ENCODE results near the gene SMIM5. TPM values are rescaled to one million over a fixed set of nuclear protein-coding genes. Genes with fewer than 3 reads are reported as not detected.
"Not testable (repeated sequence)": the region's sequence is repeated elsewhere in the genome, so short reads cannot be mapped to it uniquely, and the experiment has no call there.

Gene SMIM5
- polyA plus RNA-seq, 1 donor from 2014 or later = 0.59 TPM

DNA sequence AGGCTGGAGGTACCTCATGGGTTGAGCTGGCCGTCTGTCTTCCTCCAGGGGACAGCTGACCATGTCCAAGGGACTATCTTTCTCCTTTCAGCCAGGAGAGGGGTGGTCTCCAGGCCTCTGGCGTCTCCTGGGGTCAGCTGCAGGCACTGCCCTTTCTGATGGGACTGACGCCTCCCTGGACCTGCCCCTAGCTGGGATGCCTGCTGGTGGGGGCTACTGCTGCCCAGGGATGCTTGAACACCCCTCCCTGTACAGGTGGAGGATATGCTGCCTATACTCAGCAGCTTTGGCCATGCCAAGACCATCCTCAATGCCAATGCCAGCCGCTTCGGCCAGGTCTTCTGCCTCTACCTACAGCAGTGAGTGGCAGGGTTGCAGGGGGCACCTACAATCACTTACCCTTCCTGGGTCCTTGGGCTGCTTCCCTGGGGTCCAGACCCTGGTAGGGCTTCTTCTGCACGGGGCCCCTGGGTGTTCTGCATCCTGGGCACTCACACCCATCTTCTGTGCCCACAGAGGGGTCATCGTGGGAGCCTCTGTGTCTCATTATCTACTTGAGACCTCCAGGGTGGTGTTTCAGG is 41.4 kb upstream of the SMIM5 start:
- Histone ChIP-seq H3K27me3 (ENCODE audit: insufficient read depth, low read depth, low read length) (peaks cover 23% of the 10 kb centered on the region), H3K9me3 (ENCODE audit: low read length) (no peaks in the 10 kb centered on the region)

DNA sequence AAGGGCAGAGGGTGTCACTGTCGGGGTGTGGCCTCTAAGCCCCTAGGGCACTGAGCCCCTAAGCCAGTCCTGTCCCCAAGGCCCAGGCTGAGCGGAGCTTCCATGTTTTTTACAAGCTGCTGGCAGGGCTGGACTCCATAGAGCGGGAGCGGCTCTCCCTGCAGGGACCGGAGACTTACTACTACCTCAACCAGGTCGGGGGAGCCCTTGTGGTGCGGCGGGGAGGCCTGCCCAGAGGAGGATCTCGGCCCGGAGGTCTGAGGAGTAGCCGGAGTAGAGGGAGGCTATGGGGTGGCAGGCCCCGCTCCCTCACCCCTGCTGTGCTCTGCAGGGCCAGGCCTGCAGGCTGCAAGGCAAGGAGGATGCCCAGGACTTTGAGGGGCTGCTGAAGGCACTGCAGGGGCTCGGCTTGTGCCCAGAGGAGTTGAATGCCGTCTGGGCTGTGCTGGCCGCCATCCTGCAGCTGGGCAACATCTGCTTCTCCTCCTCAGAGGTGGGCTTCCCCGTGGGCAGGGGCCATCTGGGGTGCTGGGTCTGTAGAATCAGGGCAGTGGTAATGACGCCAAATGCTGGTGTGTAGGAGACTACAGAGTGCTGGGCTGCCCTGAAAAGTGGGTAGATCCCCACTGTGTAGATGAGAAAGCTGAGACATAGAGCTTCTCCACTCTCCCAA is 40.8 kb upstream of the SMIM5 start:
- no peaks in the 10 kb centered on the region for H3F3A ChIP-seq (ENCODE audit: insufficient read depth, low read length, poor library complexity, severe bottlenecking)
- H3K9me3 ChIP-seq (ENCODE audit: low read length) = no peaks in the 10 kb centered on the region
- H3K9ac ChIP-seq (ENCODE audit: low read length) = no peak overlapping the region
- no peaks in the 10 kb centered on the region for H3K9me2 ChIP-seq (ENCODE audit: insufficient read depth, low read length)
- no peak overlapping the region for H3K4me3 ChIP-seq (ENCODE audit: low read length)
- H3K27me3 ChIP-seq (ENCODE audit: insufficient read depth, low read depth, low read length) = peaks cover 20% of the 10 kb centered on the region
- no peaks in the 10 kb centered on the region for H3K79me2 ChIP-seq (replicated peaks; ENCODE audit: insufficient read depth, low read length)
- no peak overlapping the region for H3K27ac ChIP-seq (ENCODE audit: low read length)
- H4K20me1 ChIP-seq (ENCODE audit: insufficient read depth) = no peaks in the 10 kb centered on the region
- H2AFZ ChIP-seq (ENCODE audit: low read depth, low read length) = no peak overlapping the region
- TF ChIP-seq TAF1 (IDR thresholded peaks at IDR 0.05; ENCODE audit: low read depth) (no peak), RAD21 (conservative IDR thresholded peaks at IDR 0.05) (no peak), EZH2 (IDR thresholded peaks at IDR 0.05; ENCODE audit: borderline replicate concordance, insufficient read depth, low read length, poor library complexity, severe bottlenecking) (no peak), POLR2AphosphoS5 (IDR thresholded peaks at IDR 0.05) (no peak), MXI1 (conservative IDR thresholded peaks at IDR 0.05; ENCODE audit: poor library complexity, severe bottlenecking) (no peak), SMC3 (conservative IDR thresholded peaks at IDR 0.05; ENCODE audit: poor library complexity) (no peak), EP300 (conservative IDR thresholded peaks at IDR 0.05; ENCODE audit: poor library complexity, severe bottlenecking) (no peak)
- TF ChIP-seq, protein P1, sequence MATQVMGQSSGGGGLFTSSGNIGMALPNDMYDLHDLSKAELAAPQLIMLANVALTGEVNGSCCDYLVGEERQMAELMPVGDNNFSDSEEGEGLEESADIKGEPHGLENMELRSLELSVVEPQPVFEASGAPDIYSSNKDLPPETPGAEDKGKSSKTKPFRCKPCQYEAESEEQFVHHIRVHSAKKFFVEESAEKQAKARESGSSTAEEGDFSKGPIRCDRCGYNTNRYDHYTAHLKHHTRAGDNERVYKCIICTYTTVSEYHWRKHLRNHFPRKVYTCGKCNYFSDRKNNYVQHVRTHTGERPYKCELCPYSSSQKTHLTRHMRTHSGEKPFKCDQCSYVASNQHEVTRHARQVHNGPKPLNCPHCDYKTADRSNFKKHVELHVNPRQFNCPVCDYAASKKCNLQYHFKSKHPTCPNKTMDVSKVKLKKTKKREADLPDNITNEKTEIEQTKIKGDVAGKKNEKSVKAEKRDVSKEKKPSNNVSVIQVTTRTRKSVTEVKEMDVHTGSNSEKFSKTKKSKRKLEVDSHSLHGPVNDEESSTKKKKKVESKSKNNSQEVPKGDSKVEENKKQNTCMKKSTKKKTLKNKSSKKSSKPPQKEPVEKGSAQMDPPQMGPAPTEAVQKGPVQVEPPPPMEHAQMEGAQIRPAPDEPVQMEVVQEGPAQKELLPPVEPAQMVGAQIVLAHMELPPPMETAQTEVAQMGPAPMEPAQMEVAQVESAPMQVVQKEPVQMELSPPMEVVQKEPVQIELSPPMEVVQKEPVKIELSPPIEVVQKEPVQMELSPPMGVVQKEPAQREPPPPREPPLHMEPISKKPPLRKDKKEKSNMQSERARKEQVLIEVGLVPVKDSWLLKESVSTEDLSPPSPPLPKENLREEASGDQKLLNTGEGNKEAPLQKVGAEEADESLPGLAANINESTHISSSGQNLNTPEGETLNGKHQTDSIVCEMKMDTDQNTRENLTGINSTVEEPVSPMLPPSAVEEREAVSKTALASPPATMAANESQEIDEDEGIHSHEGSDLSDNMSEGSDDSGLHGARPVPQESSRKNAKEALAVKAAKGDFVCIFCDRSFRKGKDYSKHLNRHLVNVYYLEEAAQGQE (IDR thresholded peaks at IDR 0.05; ENCODE audit: borderline replicate concordance) = no peak
- TF ChIP-seq, protein P2, sequence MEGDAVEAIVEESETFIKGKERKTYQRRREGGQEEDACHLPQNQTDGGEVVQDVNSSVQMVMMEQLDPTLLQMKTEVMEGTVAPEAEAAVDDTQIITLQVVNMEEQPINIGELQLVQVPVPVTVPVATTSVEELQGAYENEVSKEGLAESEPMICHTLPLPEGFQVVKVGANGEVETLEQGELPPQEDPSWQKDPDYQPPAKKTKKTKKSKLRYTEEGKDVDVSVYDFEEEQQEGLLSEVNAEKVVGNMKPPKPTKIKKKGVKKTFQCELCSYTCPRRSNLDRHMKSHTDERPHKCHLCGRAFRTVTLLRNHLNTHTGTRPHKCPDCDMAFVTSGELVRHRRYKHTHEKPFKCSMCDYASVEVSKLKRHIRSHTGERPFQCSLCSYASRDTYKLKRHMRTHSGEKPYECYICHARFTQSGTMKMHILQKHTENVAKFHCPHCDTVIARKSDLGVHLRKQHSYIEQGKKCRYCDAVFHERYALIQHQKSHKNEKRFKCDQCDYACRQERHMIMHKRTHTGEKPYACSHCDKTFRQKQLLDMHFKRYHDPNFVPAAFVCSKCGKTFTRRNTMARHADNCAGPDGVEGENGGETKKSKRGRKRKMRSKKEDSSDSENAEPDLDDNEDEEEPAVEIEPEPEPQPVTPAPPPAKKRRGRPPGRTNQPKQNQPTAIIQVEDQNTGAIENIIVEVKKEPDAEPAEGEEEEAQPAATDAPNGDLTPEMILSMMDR (IDR thresholded peaks at IDR 0.05; ENCODE audit: poor library complexity, severe bottlenecking) = no peak
- H3K4me2 ChIP-seq (ENCODE audit: low read length) = no peak overlapping the region
- H3K36me3 ChIP-seq (ENCODE audit: insufficient read depth, low read length) = no peaks in the 10 kb centered on the region

More for the DNA sequence above, 41.4 kb upstream of the SMIM5 start:
- Histone ChIP-seq H3K36me3 (ENCODE audit: insufficient read depth, low read length) (no peaks in the 10 kb centered on the region), H3F3A (ENCODE audit: insufficient read depth, low read length, poor library complexity, severe bottlenecking) (no peaks in the 10 kb centered on the region), H4K20me1 (ENCODE audit: insufficient read depth) (no peaks in the 10 kb centered on the region), H3K27ac (ENCODE audit: low read length) (no peak overlapping the region), H2AFZ (ENCODE audit: low read depth, low read length) (no peak overlapping the region), H3K79me2 (replicated peaks; ENCODE audit: insufficient read depth, low read length) (no peaks in the 10 kb centered on the region), H3K9me2 (ENCODE audit: insufficient read depth, low read length) (no peaks in the 10 kb centered on the region), H3K4me3 (ENCODE audit: low read length) (no peak overlapping the region), H3K9ac (ENCODE audit: low read length) (no peak overlapping the region), H3K4me2 (ENCODE audit: low read length) (no peak overlapping the region)
- TF ChIP-seq MXI1 (conservative IDR thresholded peaks at IDR 0.05; ENCODE audit: poor library complexity, severe bottlenecking) = no peak
- no peak for TF ChIP-seq RAD21 (conservative IDR thresholded peaks at IDR 0.05)
- TF ChIP-seq, protein P1 (IDR thresholded peaks at IDR 0.05; ENCODE audit: borderline replicate concordance) = no peak
- no peak for TF ChIP-seq SMC3 (conservative IDR thresholded peaks at IDR 0.05; ENCODE audit: poor library complexity)
- TF ChIP-seq, protein P2 (IDR thresholded peaks at IDR 0.05; ENCODE audit: poor library complexity, severe bottlenecking) = no peak
- no peak for TF ChIP-seq TAF1 (IDR thresholded peaks at IDR 0.05; ENCODE audit: low read depth)
- TF ChIP-seq EZH2 (IDR thresholded peaks at IDR 0.05; ENCODE audit: borderline replicate concordance, insufficient read depth, low read length, poor library complexity, severe bottlenecking) = no peak
- TF ChIP-seq EP300 (conservative IDR thresholded peaks at IDR 0.05; ENCODE audit: poor library complexity, severe bottlenecking) = no peak
- TF ChIP-seq POLR2AphosphoS5 (IDR thresholded peaks at IDR 0.05) = no peak

DNA sequence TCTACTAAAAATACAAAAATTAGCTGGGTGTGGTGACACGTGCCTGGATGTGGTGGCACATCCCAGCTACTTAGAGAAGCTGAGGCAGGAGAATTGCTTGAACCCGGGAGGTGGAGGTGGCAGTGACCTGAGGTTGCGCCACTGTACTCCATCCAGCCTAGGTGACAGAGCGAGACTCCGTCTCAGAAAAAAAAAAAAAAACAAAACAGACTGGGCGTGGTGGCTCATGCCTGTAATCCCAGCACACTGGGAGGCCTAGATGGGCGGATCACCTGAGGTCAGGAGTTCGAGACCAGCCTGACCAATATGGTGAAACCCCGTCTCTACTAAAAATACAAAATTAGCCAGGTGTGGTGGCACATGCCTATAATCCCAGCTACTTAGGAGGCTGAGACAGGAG is 39.8 kb upstream of the SMIM5 start:
- not testable (repeated sequence) for H3K9me2 ChIP-seq (ENCODE audit: insufficient read depth, low read length); H3K79me2 ChIP-seq (replicated peaks; ENCODE audit: insufficient read depth, low read length); H3K9ac ChIP-seq (ENCODE audit: low read length); H2AFZ ChIP-seq (ENCODE audit: low read depth, low read length); H3K9me3 ChIP-seq (ENCODE audit: low read length); H3K36me3 ChIP-seq (ENCODE audit: insufficient read depth, low read length); H3F3A ChIP-seq (ENCODE audit: insufficient read depth, low read length, poor library complexity, severe bottlenecking); H3K4me2 ChIP-seq (ENCODE audit: low read length); H4K20me1 ChIP-seq (ENCODE audit: insufficient read depth); H3K27ac ChIP-seq (ENCODE audit: low read length); H3K4me3 ChIP-seq (ENCODE audit: low read length)
- peaks cover 11% of the 10 kb centered on the region for H3K27me3 ChIP-seq (ENCODE audit: insufficient read depth, low read depth, low read length)
